CD4-positive, alpha-beta T cell (primary cell): ENCODE results near the gene ALPK3. TPM values are rescaled to one million over a fixed set of nuclear protein-coding genes. Genes with fewer than 3 reads are reported as not detected.

Experiments
- ATAC-seq: fragments of 200-7000 bp; cut with Tn5 transposase; one replicate; pipeline ENCODE4 v1.10.0; 2022; ENCODE audit warnings: mild to moderate bottlenecking; ENCODE audit not compliant: poor library complexity
- CTCF ChIA-PET: fragments of 350-600 bp; sonication (Branson Sonifier 250); formaldehyde crosslinking; loops from one replicate; lab custom pipeline; 2021; ENCODE audit warnings: antibody characterized with exemption, inconsistent platforms; lab: Charles Lee
- POLR2A ChIA-PET: fragments of 350-600 bp; sonication (Branson Sonifier 250); formaldehyde crosslinking; loops from one replicate; lab custom pipeline; 2021; ENCODE audit warnings: antibody characterized with exemption, inconsistent platforms; lab: Charles Lee
- DNase-seq, 14 experiments: peaks; one replicate each; pipeline ENCODE4 v3.0.0-alpha.2; 2013 to 2020; ENCODE audit warnings: mixed read lengths in 2 of 14
- H3K27ac ChIP-seq, 2 donors: one replicate each; pipeline versions ENCODE4 v1.5.1 to v1.7.0; 2013; ENCODE audit warnings: low read length in 2 of 2, low read depth in 1 of 2, mild to moderate bottlenecking in 1 of 2
- H3K27me3 ChIP-seq, 2 experiments: 1 replicate in 1 of 2; 2 replicates in 1 of 2; pipeline versions ENCODE4 v1.6.1 to v1.7.0; 2013; ENCODE audit warnings: low read length in 2 of 2, control low read depth in 1 of 2, mild to moderate bottlenecking in 1 of 2, moderate library complexity in 1 of 2; ENCODE audit not compliant: insufficient read depth in 2 of 2, control insufficient read depth in 1 of 2
- H3K36me3 ChIP-seq: one replicate; pipeline ENCODE4 v1.6.1; 2013; ENCODE audit warnings: low read length, control low read depth; ENCODE audit not compliant: insufficient read depth
- H3K4me1 ChIP-seq: one replicate; pipeline ENCODE4 v1.6.1; 2013; ENCODE audit warnings: low read length, control low read depth; ENCODE audit not compliant: insufficient read depth
- H3K4me3 ChIP-seq: one replicate; pipeline ENCODE4 v1.5.1; 2013; ENCODE audit warnings: mild to moderate bottlenecking, low read length, moderate library complexity
- H3K9me3 ChIP-seq, 2 experiments: 1 replicate in 1 of 2; 2 replicates in 1 of 2; pipeline versions ENCODE4 v1.6.1 to v1.7.0; 2013; ENCODE audit warnings: low read length in 2 of 2, mild to moderate bottlenecking in 2 of 2, control low read depth in 1 of 2, moderate library complexity in 1 of 2; ENCODE audit not compliant: control insufficient read depth in 1 of 2, insufficient read depth in 1 of 2
- H3K27ac Mint-ChIP-seq: one replicate; pipeline ENCODE4 v1.8.0; 2020; ENCODE audit warnings: mixed read lengths
- H3K27me3 Mint-ChIP-seq: one replicate; pipeline ENCODE4 v1.8.0; 2021; ENCODE audit warnings: mixed read lengths
- H3K36me3 Mint-ChIP-seq: one replicate; pipeline ENCODE4 v1.8.0; 2021; ENCODE audit warnings: low read depth, mixed read lengths
- H3K4me1 Mint-ChIP-seq: one replicate; pipeline ENCODE4 v1.8.0; 2021; ENCODE audit warnings: low read depth, mixed read lengths
- H3K4me3 Mint-ChIP-seq: one replicate; pipeline ENCODE4 v1.8.0; 2020; ENCODE audit warnings: mild to moderate bottlenecking, mixed read lengths
- H3K9me3 Mint-ChIP-seq: one replicate; pipeline ENCODE4 v1.8.0; 2020; ENCODE audit warnings: mixed read lengths
- CTCF ChIP-seq: fragments of 200-600 bp; IDR thresholded peaks from one replicate; pipeline ENCODE4 v1.8.0; 2022; ENCODE audit warnings: antibody characterized with exemption, mild to moderate bottlenecking
- intact Hi-C, 2 experiments: fragments of 100-400 bp; cut with DNase I in 1 of 2; cut with micrococcal nuclease in 1 of 2; formaldehyde crosslinking; loops; one replicate each; pipeline versions ENCODE4 v1.15.1 to v1.9.0; 2023 to 2025; cut with DNase I, micrococcal nuclease
- total RNA-seq, 174 experiments: library from RNA in 2 of 174; stranded (reverse) in 2 of 174; gene quantifications; one replicate each; pipeline ENCODE4 v1.2.3 and lab custom pipeline; 2021 to 2026

The ALPK3 gene
- total RNA-seq, 2 experiments from 2014 or later: 0.14 TPM

GRCh38 chr15:84886984-84887299, 69.8 kb downstream of the ALPK3 start:
- no peak overlapping the region for H3K27ac ChIP-seq
- no peaks in the 10 kb centered on the region for H3K9me3 ChIP-seq
- Mint-ChIP-seq H3K27me3 (no peaks in the 10 kb centered on the region), H3K4me3 (no peak overlapping the region), H3K36me3 (no peaks in the 10 kb centered on the region), H3K4me1 (no peaks in the 10 kb centered on the region), H3K9me3 (no peaks in the 10 kb centered on the region), H3K27ac (no peak overlapping the region)
- ATAC-seq (no peak), DNase-seq (no peak)
- ChIA-PET POLR2A (no interaction called here), CTCF (no interaction called here)
- no peaks in the 10 kb centered on the region for H3K36me3 ChIP-seq
- intact Hi-C loops: no loop called here
- H3K4me1 ChIP-seq: no peaks in the 10 kb centered on the region
- no peak for TF ChIP-seq CTCF
- no peak overlapping the region for H3K4me3 ChIP-seq
- no peaks in the 10 kb centered on the region for H3K27me3 ChIP-seq

GRCh38 chr15:84887938-84888337, 70.8 kb downstream of the ALPK3 start:
- H3K9me3 ChIP-seq: no peaks in the 10 kb centered on the region
- H3K27me3 ChIP-seq: no peaks in the 10 kb centered on the region
- Mint-ChIP-seq H3K36me3 (no peaks in the 10 kb centered on the region), H3K27me3 (no peaks in the 10 kb centered on the region), H3K27ac (no peak overlapping the region), H3K4me3 (no peak overlapping the region), H3K4me1 (no peaks in the 10 kb centered on the region), H3K9me3 (no peaks in the 10 kb centered on the region)
- TF ChIP-seq CTCF: no peak
- ChIA-PET POLR2A (no interaction called here), CTCF (no interaction called here)
- no peak for ATAC-seq
- no peaks in the 10 kb centered on the region for H3K36me3 ChIP-seq
- intact Hi-C loops: no loop called here
- no peak overlapping the region for H3K4me3 ChIP-seq
- DNase-seq: no peak
- no peak overlapping the region for H3K27ac ChIP-seq
- H3K4me1 ChIP-seq: no peaks in the 10 kb centered on the region

- Histone ChIP-seq H3K27ac (no peak overlapping the region), H3K4me3 (no peak overlapping the region), H3K27me3 (no peaks in the 10 kb centered on the region), H3K9me3 (no peaks in the 10 kb centered on the region), H3K4me1 (no peaks in the 10 kb centered on the region), H3K36me3 (no peaks in the 10 kb centered on the region)
- intact Hi-C loops: no loop called here
- POLR2A ChIA-PET: no interaction called here
- no peak for DNase-seq
- Mint-ChIP-seq H3K4me1 (no peaks in the 10 kb centered on the region), H3K27me3 (no peaks in the 10 kb centered on the region), H3K9me3 (no peaks in the 10 kb centered on the region), H3K27ac (no peak overlapping the region), H3K36me3 (no peaks in the 10 kb centered on the region), H3K4me3 (no peak overlapping the region)
- CTCF ChIA-PET: no interaction called here
- no peak for ATAC-seq
- TF ChIP-seq CTCF: no peak
Observed at GRCh38 chr15:84888639-84889038, 71.5 kb downstream of the ALPK3 start.
